AG04449 (cell line): Measurements from ENCODE around the gene LCT.
A peak's percentile ranks its signal among the peaks of the same experiment; 100 is the strongest.

Source experiments
- CTCF ChIA-PET: fragments of 350-600 bp; formaldehyde crosslinking; extraction: SDS; loops from one replicate; lab custom pipeline; 2021; ENCODE audit warnings: antibody characterized with exemption; lab: Yijun Ruan, JAX
- POLR2A ChIA-PET: fragments of 400-600, 350-600 bp; formaldehyde crosslinking; extraction: SDS; loops from one replicate; lab custom pipeline; 2020; ENCODE audit warnings: antibody characterized with exemption, inconsistent platforms; lab: Yijun Ruan, JAX
- DNase-seq: peaks from one replicate; pipeline ENCODE4 v3.0.0-alpha.2; 2010; ENCODE audit warnings: low read depth, low spot score
- H3K4me3 ChIP-seq: 2 replicates; pipeline ENCODE4 v1.5.1; 2011; ENCODE audit warnings: low read depth, mild to moderate bottlenecking, control low read depth, low read length
- TF ChIP-seq, protein P1 (sequence below): IDR thresholded peaks from one replicate; pipeline ENCODE4 v1.5.1; 2011; ENCODE audit warnings: mild to moderate bottlenecking, moderate library complexity, low read length, control low read depth, inconsistent platforms; ENCODE audit not compliant: insufficient read depth; ENCODE audit errors: missing control alignments

LCT gene

DNA sequence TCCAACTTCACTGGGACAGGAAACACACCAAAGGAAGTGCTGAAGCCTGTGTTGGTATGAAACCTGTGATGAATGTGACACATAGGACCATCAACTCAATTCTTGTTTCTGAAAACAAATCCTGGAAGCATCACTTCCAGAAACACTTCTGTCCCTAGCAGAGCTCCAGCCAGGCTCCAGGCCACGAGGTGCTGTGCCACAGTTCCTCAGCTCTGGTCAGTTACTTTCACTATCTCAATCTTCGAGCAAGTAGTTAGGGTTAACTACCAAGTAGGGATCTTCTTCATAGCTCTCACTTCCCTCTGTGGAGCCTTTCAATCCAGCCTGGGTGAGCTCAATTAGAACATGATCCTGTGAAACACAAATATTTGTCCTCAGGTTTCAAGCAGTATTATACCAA, 3.6 kb upstream of the LCT start:
- DNase-seq, result no peak
- ChIA-PET POLR2A (interaction anchor here (1.6 kb wide), 1 partner anchor 35 kb away, joined by 5 read pairs; the partner anchor contains the start of gene MCM6), CTCF (interaction anchor here (1.0 to 3.8 kb wide), 2 partner anchors 21 to 43 kb away, joined by 3 to 22 read pairs; no protein-coding TSS in a partner anchor)
- no peak overlapping the region for H3K4me3 ChIP-seq
- TF ChIP-seq, protein P1, sequence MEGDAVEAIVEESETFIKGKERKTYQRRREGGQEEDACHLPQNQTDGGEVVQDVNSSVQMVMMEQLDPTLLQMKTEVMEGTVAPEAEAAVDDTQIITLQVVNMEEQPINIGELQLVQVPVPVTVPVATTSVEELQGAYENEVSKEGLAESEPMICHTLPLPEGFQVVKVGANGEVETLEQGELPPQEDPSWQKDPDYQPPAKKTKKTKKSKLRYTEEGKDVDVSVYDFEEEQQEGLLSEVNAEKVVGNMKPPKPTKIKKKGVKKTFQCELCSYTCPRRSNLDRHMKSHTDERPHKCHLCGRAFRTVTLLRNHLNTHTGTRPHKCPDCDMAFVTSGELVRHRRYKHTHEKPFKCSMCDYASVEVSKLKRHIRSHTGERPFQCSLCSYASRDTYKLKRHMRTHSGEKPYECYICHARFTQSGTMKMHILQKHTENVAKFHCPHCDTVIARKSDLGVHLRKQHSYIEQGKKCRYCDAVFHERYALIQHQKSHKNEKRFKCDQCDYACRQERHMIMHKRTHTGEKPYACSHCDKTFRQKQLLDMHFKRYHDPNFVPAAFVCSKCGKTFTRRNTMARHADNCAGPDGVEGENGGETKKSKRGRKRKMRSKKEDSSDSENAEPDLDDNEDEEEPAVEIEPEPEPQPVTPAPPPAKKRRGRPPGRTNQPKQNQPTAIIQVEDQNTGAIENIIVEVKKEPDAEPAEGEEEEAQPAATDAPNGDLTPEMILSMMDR, result no peak

DNA sequence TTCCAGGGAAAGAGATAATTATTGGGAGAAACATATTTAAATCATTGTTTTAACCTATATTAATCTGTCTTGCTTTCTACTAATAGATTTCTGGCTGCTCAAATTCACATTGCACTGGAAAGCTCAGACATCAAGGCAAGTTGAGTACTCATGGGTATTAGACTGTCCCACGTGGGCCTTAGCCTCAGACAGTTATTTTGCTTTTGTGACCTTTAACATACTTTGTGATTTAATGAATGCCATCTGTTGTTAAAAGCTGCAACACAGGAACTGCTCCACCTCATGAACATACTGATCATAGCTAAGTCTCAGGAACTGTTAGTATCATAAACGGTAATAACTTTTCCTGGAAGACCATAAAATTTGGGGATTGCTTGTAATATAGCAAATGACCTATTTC, 2.7 kb upstream of the LCT start:
- H3K4me3 ChIP-seq, result no peak overlapping the region
- CTCF ChIA-PET, result interaction anchor here (0.8 to 3.8 kb wide), 4 partner anchors 28 to 74 kb away, joined by 3 to 22 read pairs (median 4); no protein-coding TSS in a partner anchor
- POLR2A ChIA-PET, result interaction anchor here (0.6 to 1.6 kb wide), 2 partner anchors 20 to 36 kb away, joined by 3 to 5 read pairs; partner anchors contain the start of gene MCM6
- TF ChIP-seq, protein P1, result no peak
- DNase-seq, result peak; percentile 80

DNA sequence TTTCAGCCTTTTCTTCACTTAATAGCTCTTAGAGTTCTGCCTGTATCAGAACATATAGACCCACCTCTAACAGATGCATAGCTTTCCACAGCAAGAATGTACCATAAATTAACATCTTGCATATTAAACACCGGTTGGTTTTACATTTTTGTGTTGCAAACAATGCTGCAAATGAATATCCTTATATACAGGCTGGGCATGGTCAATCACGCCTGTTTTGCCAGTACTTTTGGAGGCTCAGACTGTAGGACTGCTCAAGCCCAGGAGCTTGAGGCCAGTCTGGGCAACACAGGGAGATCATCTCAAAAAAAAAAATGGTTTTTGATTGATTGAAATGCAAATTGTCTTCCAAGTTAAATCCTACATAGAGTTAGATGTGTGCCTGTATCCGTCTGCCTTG, 1.5 kb upstream of the LCT start:
- ChIA-PET CTCF (interaction anchor here (1.6 to 3.8 kb wide), 2 partner anchors 19 to 41 kb away, joined by 3 to 22 read pairs; no protein-coding TSS in a partner anchor), POLR2A (no interaction called here)
- no peak for DNase-seq
- TF ChIP-seq, protein P1, result no peak
- no peak overlapping the region for H3K4me3 ChIP-seq

DNA sequence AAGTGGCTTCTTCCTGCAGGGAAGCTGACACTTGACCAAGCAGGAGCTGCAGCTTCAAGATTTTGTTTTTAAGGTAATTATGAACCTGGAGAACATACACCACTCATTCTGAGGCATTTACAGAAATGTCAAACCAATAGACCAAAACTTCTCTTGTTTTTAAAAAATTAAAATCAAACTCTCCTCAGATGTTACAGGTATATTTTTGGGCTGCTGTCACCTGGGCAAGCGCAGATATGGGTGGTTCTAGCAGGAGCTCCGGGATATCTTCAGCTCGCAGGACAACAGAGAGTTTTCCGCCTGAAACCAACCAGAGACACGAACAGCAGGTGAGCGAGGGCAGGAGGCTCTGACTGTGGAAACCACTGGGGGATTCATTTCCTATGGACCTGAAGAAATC, 4.1 kb downstream of the LCT start:
- POLR2A ChIA-PET, result no interaction called here
- TF ChIP-seq, protein P1, result no peak
- no peak for DNase-seq
- H3K4me3 ChIP-seq, result no peak overlapping the region
- CTCF ChIA-PET, result interaction anchor here (0.9 to 4.0 kb wide), 2 partner anchors 17 to 35 kb away, joined by 3 to 15 read pairs; no protein-coding TSS in a partner anchor

DNA sequence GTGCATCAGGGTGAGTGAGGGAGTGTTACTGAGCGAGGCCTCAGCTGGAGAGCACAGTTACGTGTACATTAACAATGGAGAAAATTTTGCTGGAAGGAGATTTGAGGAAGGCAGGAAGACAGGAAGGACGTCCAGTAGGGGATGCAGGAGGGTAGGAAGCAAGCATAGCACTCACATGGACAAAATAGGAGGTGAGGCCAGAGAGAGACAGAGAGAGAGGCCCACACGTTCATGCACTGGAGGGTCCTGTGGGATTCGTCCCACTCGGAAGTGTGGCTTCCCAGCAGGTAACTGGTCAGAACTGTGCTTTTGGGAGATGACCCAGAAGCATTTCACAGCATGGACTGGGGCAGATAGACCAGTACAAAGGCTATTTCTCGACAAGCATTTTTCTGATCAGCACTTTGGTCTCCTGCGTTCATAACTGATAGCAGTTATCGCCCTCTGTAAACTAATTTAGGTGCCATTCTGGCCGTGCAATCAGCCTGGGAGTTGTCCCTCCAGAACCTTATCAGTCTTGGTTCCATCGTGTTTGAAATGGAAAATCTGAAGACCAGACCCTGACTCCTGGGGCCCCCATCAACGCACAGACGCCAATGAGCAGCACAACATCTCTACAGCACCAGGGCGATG, 5.7 kb downstream of the LCT start:
- CTCF ChIA-PET, result interaction anchor here (4.0 kb wide), 1 partner anchor 34 kb away, joined by 15 read pairs; no protein-coding TSS in a partner anchor
- POLR2A ChIA-PET, result no interaction called here
- TF ChIP-seq, protein P1, result no peak
- DNase-seq, result no peak
- no peak overlapping the region for H3K4me3 ChIP-seq

DNA sequence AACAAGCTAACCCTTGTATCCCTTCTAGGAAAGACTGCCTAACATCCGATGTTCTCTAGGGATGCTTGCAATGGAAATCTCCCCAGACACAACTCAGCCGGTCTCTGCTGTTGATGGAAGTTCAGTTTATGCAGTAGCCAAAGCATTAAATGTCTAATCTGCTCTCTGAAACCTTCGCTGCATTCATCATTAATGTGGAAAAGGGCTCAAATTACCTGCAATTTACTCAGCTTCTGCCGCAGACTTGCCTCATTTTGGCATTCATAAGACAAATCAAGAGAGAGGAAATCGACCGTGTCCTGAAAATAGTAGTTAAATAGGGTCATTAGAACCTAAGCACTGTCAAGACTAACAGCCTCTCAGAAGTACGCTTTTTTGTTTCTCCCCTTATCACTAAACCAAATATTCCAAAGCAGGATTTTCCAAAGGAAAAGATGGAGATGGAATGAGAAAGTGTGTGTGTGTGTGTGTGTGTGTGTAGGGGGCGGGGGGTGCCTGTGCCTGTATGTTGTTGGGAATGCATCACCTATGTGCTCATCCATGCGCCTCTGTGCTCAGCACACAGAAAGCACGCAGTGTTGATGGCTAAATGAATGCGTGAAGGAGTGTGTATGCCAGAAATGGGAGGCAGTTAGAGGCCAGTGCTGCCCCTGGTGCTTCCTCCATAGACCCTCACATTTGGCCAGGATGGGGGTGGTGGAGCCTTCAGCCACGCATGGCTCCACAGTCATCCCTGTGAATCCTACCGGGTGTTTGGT, 7.4 kb downstream of the LCT start:
- H3K4me3 ChIP-seq, result no peak overlapping the region
- ChIA-PET POLR2A (no interaction called here), CTCF (interaction anchor here (1.2 kb wide), 1 partner anchor 32 kb away, joined by 4 read pairs; no protein-coding TSS in a partner anchor)
- DNase-seq, result no peak
- TF ChIP-seq, protein P1, result no peak
